Caki2 (cell line): Measurements from ENCODE around the gene SLC12A3. TPM values are rescaled to one million over a fixed set of nuclear protein-coding genes. Genes with fewer than 3 reads are reported as not detected.

Experiments
- DNase-seq: peaks from one replicate; pipeline ENCODE4 v3.0.0-alpha.2; 2015; ENCODE audit warnings: low read depth
- in situ Hi-C: cut with HindIII; loops from 2 replicates; pipeline ENCODE4 v1.10.0; 2016; ENCODE audit warnings: low sequenced_read_pairs, low pct_unique_long_range_greater_than_20kb, mixed read lengths
- total RNA-seq: library from RNA; depleted of rRNA; stranded (reverse); fragments of >200 nt; shearing (Covaris generic); gene quantifications from 2 replicates; pipeline ENCODE4 v1.2.3, GENCODE V29; 2014; ENCODE audit warnings: low replicate concordance; rRNA removed

Gene SLC12A3
- not detected in 2 replicates for total RNA-seq

GRCh38 chr16:56864960-56865359, at the start of gene SLC12A3:
Gene SLC12A3 (plus strand): TSS chr16:56865207. CDS start chr16:56865236, 29 bp downstream.
- in situ Hi-C loops: no loop called here
- no peak for DNase-seq

GRCh38 chr16:56815721-56816120, 49.3 kb upstream of the SLC12A3 start:
- no peak for DNase-seq

GRCh38 chr16:56817056-56817455, 48.0 kb upstream of the SLC12A3 start:
- DNase-seq: no peak
- in situ Hi-C loops: no loop called here

More at GRCh38 chr16:56815721-56816120, 49.3 kb upstream of the SLC12A3 start:
- in situ Hi-C loops: no loop called here

GRCh38 chr16:56817938-56818337, 47.1 kb upstream of the SLC12A3 start:
- no peak for DNase-seq
- in situ Hi-C loops: no loop called here

GRCh38 chr16:56823081-56823733, 41.8 kb upstream of the SLC12A3 start:
- in situ Hi-C loops: no loop called here
- DNase-seq: no peak

GRCh38 chr16:56824331-56824730, 40.7 kb upstream of the SLC12A3 start:
- in situ Hi-C loops: no loop called here

GRCh38 chr16:56824804-56825203, 40.2 kb upstream of the SLC12A3 start:
- in situ Hi-C loops: no loop called here
- no peak for DNase-seq

More at GRCh38 chr16:56824331-56824730, 40.7 kb upstream of the SLC12A3 start:
- DNase-seq: no peak

GRCh38 chr16:56825826-56826225, 39.2 kb upstream of the SLC12A3 start:
- no peak for DNase-seq
- in situ Hi-C loops: no loop called here

GRCh38 chr16:56828647-56829046, 36.4 kb upstream of the SLC12A3 start:
- DNase-seq: no peak
- in situ Hi-C loops: no loop called here

- in situ Hi-C loops: no loop called here
- no peak for DNase-seq
These were observed 34.3 kb upstream of the SLC12A3 start for GRCh38 chr16:56830669-56831068.

GRCh38 chr16:56832768-56833167, 32.2 kb upstream of the SLC12A3 start:
- no peak for DNase-seq
- in situ Hi-C loops: no loop called here

- DNase-seq: no peak
These were observed 31.6 kb upstream of the SLC12A3 start for GRCh38 chr16:56833243-56833970.

GRCh38 chr16:56835320-56835719, 29.7 kb upstream of the SLC12A3 start:
- no peak for DNase-seq
- in situ Hi-C loops: no loop called here

More at GRCh38 chr16:56833243-56833970, 31.6 kb upstream of the SLC12A3 start:
- in situ Hi-C loops: no loop called here

- in situ Hi-C loops: no loop called here
These were observed 28.4 kb upstream of the SLC12A3 start for GRCh38 chr16:56836410-56837230.

GRCh38 chr16:56838622-56839337, 26.2 kb upstream of the SLC12A3 start:
- DNase-seq: no peak
- in situ Hi-C loops: no loop called here

More at GRCh38 chr16:56836410-56837230, 28.4 kb upstream of the SLC12A3 start:
- no peak for DNase-seq

- in situ Hi-C loops: no loop called here
- no peak for DNase-seq
These were observed 23.8 kb upstream of the SLC12A3 start for GRCh38 chr16:56841233-56841632.

GRCh38 chr16:56841659-56842058, 23.3 kb upstream of the SLC12A3 start:
- DNase-seq: no peak
- in situ Hi-C loops: no loop called here

- in situ Hi-C loops: no loop called here
These were observed 22.9 kb upstream of the SLC12A3 start for GRCh38 chr16:56842133-56842532.

More at GRCh38 chr16:56842133-56842532, 22.9 kb upstream of the SLC12A3 start:
- no peak for DNase-seq
